CD14-positive monocyte (primary cell): Measurements from ENCODE around the gene FAM107B. TPM values are rescaled to one million over a fixed set of nuclear protein-coding genes. Genes with fewer than 3 reads are reported as not detected.

Experiments
- DNase-seq, 3 donors: peaks; one replicate each; pipeline ENCODE4 v3.0.0-alpha.2; 2011 to 2022
- H2AFZ ChIP-seq: 2 replicates; pipeline ENCODE4 v1.6.0; 2012; ENCODE audit warnings: mild to moderate bottlenecking, low read depth, low read length, inconsistent platforms; ENCODE audit not compliant: insufficient read depth, poor library complexity, severe bottlenecking
- H3K27ac ChIP-seq, 2 donors: 1 replicate in 1 of 2; 2 replicates in 1 of 2; pipeline ENCODE4 v1.5.1; 2012 to 2013; ENCODE audit warnings: low read length in 2 of 2, control low read depth in 1 of 2, inconsistent platforms in 1 of 2, low read depth in 1 of 2, mild to moderate bottlenecking in 1 of 2
- H3K27me3 ChIP-seq, 2 donors: one replicate each; pipeline versions ENCODE4 v1.6.0 to v1.6.1; 2011 to 2013; ENCODE audit warnings: low read length in 2 of 2; ENCODE audit not compliant: control insufficient read depth in 2 of 2, insufficient read depth in 2 of 2
- H3K36me3 ChIP-seq, 2 donors: replicated peaks in 1 of 2; 1 replicate in 1 of 2; 2 replicates in 1 of 2; pipeline versions ENCODE4 v1.5.1 to v1.6.1; 2012 to 2013; ENCODE audit warnings: low read length in 2 of 2, control low read depth in 1 of 2, inconsistent platforms in 1 of 2, mild to moderate bottlenecking in 1 of 2; ENCODE audit not compliant: insufficient read depth in 2 of 2, control insufficient read depth in 1 of 2
- H3K4me1 ChIP-seq, 2 donors: 1 replicate in 1 of 2; 2 replicates in 1 of 2; pipeline versions ENCODE4 v1.5.1 to v1.6.1; 2012 to 2013; ENCODE audit warnings: low read length in 2 of 2, control low read depth in 1 of 2, inconsistent platforms in 1 of 2, mild to moderate bottlenecking in 1 of 2, moderate library complexity in 1 of 2; ENCODE audit not compliant: insufficient read depth in 2 of 2, control insufficient read depth in 1 of 2
- H3K4me2 ChIP-seq: replicated peaks from 2 replicates; pipeline ENCODE3; 2012; ENCODE audit warnings: low read length, moderate library complexity, mild to moderate bottlenecking; ENCODE audit not compliant: poor library complexity, severe bottlenecking; ENCODE audit errors: extremely low read depth
- H3K4me3 ChIP-seq, 3 experiments: fragments of 200-600 bp in 1 of 3; sonication (generic) in 1 of 3; replicated peaks in 1 of 3; 1 replicate in 2 of 3; 2 replicates in 1 of 3; pipeline ENCODE4 v1.5.1; 2011 to 2013; ENCODE audit warnings: low read length in 3 of 3, mild to moderate bottlenecking in 3 of 3, control low read depth in 2 of 3, low read depth in 2 of 3, inconsistent platforms in 1 of 3, moderate library complexity in 1 of 3
- H3K79me2 ChIP-seq: 2 replicates; pipeline ENCODE4 v1.6.0; 2012; ENCODE audit warnings: mild to moderate bottlenecking, control low read depth, inconsistent platforms, low read length, moderate library complexity; ENCODE audit not compliant: insufficient read depth
- H3K9ac ChIP-seq: 2 replicates; pipeline ENCODE4 v1.6.0; 2017; ENCODE audit warnings: low read length, mild to moderate bottlenecking; ENCODE audit not compliant: insufficient read depth, poor library complexity, severe bottlenecking
- H3K9me3 ChIP-seq, 2 donors: replicated peaks in 1 of 2; 1 replicate in 1 of 2; 2 replicates in 1 of 2; pipeline versions ENCODE4 v1.5.1 to v1.6.1; 2012 to 2013; ENCODE audit warnings: low read length in 2 of 2, control low read depth in 1 of 2; ENCODE audit not compliant: control insufficient read depth in 1 of 2, insufficient read depth in 1 of 2
- H4K20me1 ChIP-seq: 2 replicates; pipeline ENCODE4 v1.6.0; 2012; ENCODE audit warnings: mild to moderate bottlenecking, low read length, control low read depth, moderate library complexity; ENCODE audit not compliant: insufficient read depth
- H3K27ac Mint-ChIP-seq, 7 donors: one replicate each; pipeline ENCODE4 v1.8.0; 2020; ENCODE audit warnings: mild to moderate bottlenecking in 7 of 7, mixed read lengths in 7 of 7, moderate library complexity in 6 of 7, inconsistent platforms in 2 of 7
- H3K27me3 Mint-ChIP-seq, 3 donors: one replicate each; pipeline ENCODE4 v1.8.0; 2021 to 2022; ENCODE audit warnings: low read depth in 3 of 3, mild to moderate bottlenecking in 3 of 3, mixed read lengths in 3 of 3, moderate library complexity in 3 of 3, inconsistent platforms in 1 of 3
- H3K36me3 Mint-ChIP-seq, 2 donors: one replicate each; pipeline ENCODE4 v1.8.0; 2020; ENCODE audit warnings: mixed read lengths in 2 of 2, inconsistent platforms in 1 of 2, mild to moderate bottlenecking in 1 of 2
- H3K4me1 Mint-ChIP-seq: one replicate; pipeline ENCODE4 v1.8.0; 2020; ENCODE audit warnings: mild to moderate bottlenecking, mixed read lengths
- H3K4me3 Mint-ChIP-seq, 2 donors: one replicate each; pipeline ENCODE4 v1.8.0; 2020; ENCODE audit warnings: mild to moderate bottlenecking in 2 of 2, mixed read lengths in 2 of 2, moderate library complexity in 1 of 2
- H3K9me3 Mint-ChIP-seq, 7 donors: one replicate each; pipeline ENCODE4 v1.8.0; 2020 to 2022; ENCODE audit warnings: mixed read lengths in 7 of 7, mild to moderate bottlenecking in 6 of 7, moderate library complexity in 6 of 7, inconsistent platforms in 2 of 7
- CTCF ChIP-seq: fragments of 200-600 bp; IDR thresholded peaks from one replicate; pipeline ENCODE4 v1.8.0; 2022; ENCODE audit warnings: antibody characterized with exemption, mild to moderate bottlenecking
- WGBS: methylation state at CpG from one replicate; pipeline ENCODE4 v1.1.5; 2013; ENCODE audit warnings: missing lambda C conversion rate; ENCODE audit not compliant: insufficient coverage; 5-methylcytosine and 5-hydroxymethylcytosine counted together
- intact Hi-C, 2 donors: fragments of 100-400 bp; cut with micrococcal nuclease; formaldehyde crosslinking; loops; one replicate each; pipeline versions ENCODE4 v1.15.0 to v1.15.1; 2023
- polyA plus RNA-seq, 3 donors: library from polyadenylated mRNA; depleted of rRNA in 1 of 3; unstranded in 2 of 3; stranded (reverse) in 1 of 3; fragments of 300-500 nt in 2 of 3; fragments of >200 nt in 1 of 3; fragmentation: Illumina TruSeq in 2 of 3; gene quantifications; 1 replicate in 2 of 3; 2 replicates in 1 of 3; pipeline ENCODE4 v1.2.3, GENCODE V29; 2012 to 2021

The FAM107B gene
- polyA plus RNA-seq, 3 donors: 27.2 to 68.5 (median 28.4) TPM

DNA sequence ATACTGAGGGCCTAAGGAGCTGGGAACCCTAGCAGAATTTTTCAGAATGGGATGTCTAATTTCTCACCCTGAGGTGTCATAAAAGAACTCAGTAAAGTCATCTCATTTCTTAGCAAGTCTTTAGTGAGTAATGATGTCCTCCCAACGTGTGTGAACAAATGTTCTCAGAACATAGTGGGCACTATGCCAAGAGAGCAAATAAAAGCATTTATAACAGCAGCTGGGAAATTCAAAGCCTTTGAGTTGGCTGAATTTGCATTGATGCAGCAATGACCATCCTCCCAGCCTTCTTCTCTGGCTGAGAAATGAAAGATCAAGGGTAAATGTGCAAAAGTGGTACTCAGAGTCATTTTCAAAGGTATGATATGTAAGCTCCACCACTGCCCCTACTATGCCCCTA lies 109.4 kb downstream of the FAM107B start:
- peaks cover 49% of the 10 kb centered on the region for H3K4me1 Mint-ChIP-seq
- no peak overlapping the region for H3K27ac Mint-ChIP-seq

DNA sequence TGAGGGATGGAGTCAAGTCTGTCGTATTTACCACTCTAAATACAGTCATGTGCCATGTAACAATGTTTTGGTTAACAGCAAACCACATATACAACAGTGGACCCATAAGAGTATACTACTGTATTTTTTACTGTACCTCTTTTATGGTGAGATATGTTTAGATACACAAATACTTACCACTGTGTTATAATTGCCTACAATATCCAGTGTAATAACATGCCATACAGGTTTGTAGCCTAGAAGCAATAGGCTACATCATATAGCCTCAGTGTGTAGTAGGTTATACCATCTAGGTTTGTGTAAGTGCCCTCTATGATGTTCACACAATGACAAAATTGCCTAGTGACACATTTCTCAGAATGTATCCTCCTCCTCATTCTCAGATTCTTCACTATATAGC lies 110.4 kb downstream of the FAM107B start:
- DNase-seq: no peak
- peaks cover 48% of the 10 kb centered on the region for H3K4me1 Mint-ChIP-seq
- Histone ChIP-seq H3K4me1 (peaks cover 39 to 41% of the 10 kb centered on the region in 2 donors), H3K27ac (no peak overlapping the region), H3K9ac (no peak overlapping the region), H3K27me3 (no peaks in the 10 kb centered on the region), H2AFZ (no peak overlapping the region), H3K9me3 (peaks cover 7 to 11% of the 10 kb centered on the region in 2 donors), H3K79me2 (no peaks in the 10 kb centered on the region), H3K4me3 (no peak overlapping the region), H3K4me2 (no peak overlapping the region), H3K36me3 (no peaks in the 10 kb centered on the region), H4K20me1 (no peaks in the 10 kb centered on the region)
- peaks cover 0 to 2% (median 0%) of the 10 kb centered on the region in 3 donors for H3K27me3 Mint-ChIP-seq
- intact Hi-C loops: loop anchor here in 1 of 2 donors (5.0 kb wide), 1 partner anchor 112 kb away; no protein-coding TSS in a partner anchor
- H3K36me3 Mint-ChIP-seq: peaks cover 6 to 13% of the 10 kb centered on the region in 2 donors
- peaks cover 15 to 24% (median 18%) of the 10 kb centered on the region in 7 donors for H3K9me3 Mint-ChIP-seq
- H3K27ac Mint-ChIP-seq: no peak overlapping the region
- H3K4me3 Mint-ChIP-seq: no peak overlapping the region
- no CpG with 5 or more reads among the region's 1 CpG for WGBS
- TF ChIP-seq CTCF: no peak

More for the DNA sequence above, 109.4 kb downstream of the FAM107B start:
- Histone ChIP-seq H3K4me2 (no peak overlapping the region), H3K9me3 (peaks cover 7 to 11% of the 10 kb centered on the region in 2 donors), H3K27me3 (no peaks in the 10 kb centered on the region), H4K20me1 (no peaks in the 10 kb centered on the region), H3K27ac (no peak overlapping the region), H3K36me3 (no peaks in the 10 kb centered on the region), H3K9ac (no peak overlapping the region), H3K79me2 (no peaks in the 10 kb centered on the region), H3K4me3 (no peak overlapping the region), H2AFZ (no peak overlapping the region), H3K4me1 (peaks cover 31 to 43% of the 10 kb centered on the region in 2 donors)
- no peak for TF ChIP-seq CTCF
- 20% methylated on average over 1 of the region's 1 CpG for WGBS
- intact Hi-C loops: no loop called here
- peaks cover 15 to 25% (median 18%) of the 10 kb centered on the region in 7 donors for H3K9me3 Mint-ChIP-seq
- DNase-seq: no peak
- H3K27me3 Mint-ChIP-seq: peaks cover 0 to 2% (median 0%) of the 10 kb centered on the region in 3 donors
- peaks cover 6 to 13% of the 10 kb centered on the region in 2 donors for H3K36me3 Mint-ChIP-seq
- H3K4me3 Mint-ChIP-seq: no peak overlapping the region
